Measurements from ENCODE around the gene ITPR2.
A peak's percentile ranks its signal among the peaks of the same experiment; 100 is the strongest.
"Not testable (repeated sequence)": the region's sequence is repeated elsewhere in the genome, so short reads cannot be mapped to it uniquely, and the experiment has no call there.

Gene ITPR2

GRCh38 chr12:26340649-26341048, 492.3 kb downstream of the ITPR2 start:
- peak; percentile 20 for DNase-seq (ENCODE audit: low read depth)

GRCh38 chr12:26339976-26340375, 493.0 kb downstream of the ITPR2 start:
- DNase-seq (ENCODE audit: low read depth): no peak

GRCh38 chr12:26338586-26339572, 494.1 kb downstream of the ITPR2 start:
- DNase-seq (ENCODE audit: low read depth): no peak

- DNase-seq (ENCODE audit: low read depth): no peak
These were observed 497.3 kb downstream of the ITPR2 start for GRCh38 chr12:26335651-26336050.

GRCh38 chr12:26334621-26335124, 498.3 kb downstream of the ITPR2 start:
- no peak for DNase-seq (ENCODE audit: low read depth)

- no peak for DNase-seq (ENCODE audit: low read depth)
These were observed 501.0 kb downstream of the ITPR2 start for GRCh38 chr12:26331960-26332359.

GRCh38 chr12:26331136-26331535, 501.9 kb downstream of the ITPR2 start:
- DNase-seq (ENCODE audit: low read depth): no peak

GRCh38 chr12:26327975-26328644, 504.9 kb downstream of the ITPR2 start:
- peak; percentile 21 for DNase-seq (ENCODE audit: low read depth)

GRCh38 chr12:26323673-26324072, 509.3 kb downstream of the ITPR2 start:
- no peak for DNase-seq (ENCODE audit: low read depth)

GRCh38 chr12:26319511-26319910, 513.5 kb downstream of the ITPR2 start:
- no peak for DNase-seq (ENCODE audit: low read depth)

- DNase-seq (ENCODE audit: low read depth): no peak
These were observed 514.3 kb downstream of the ITPR2 start for GRCh38 chr12:26318661-26319068.

GRCh38 chr12:26317942-26318575, 514.9 kb downstream of the ITPR2 start:
- no peak for DNase-seq (ENCODE audit: low read depth)

- DNase-seq (ENCODE audit: low read depth): not testable (repeated sequence)
These were observed 518.9 kb downstream of the ITPR2 start for GRCh38 chr12:26314103-26314502.

- DNase-seq (ENCODE audit: low read depth): not testable (repeated sequence)
These were observed 522.5 kb downstream of the ITPR2 start for GRCh38 chr12:26310489-26310888.

- no peak for DNase-seq (ENCODE audit: low read depth)
These were observed 523.4 kb downstream of the ITPR2 start for GRCh38 chr12:26309634-26310033.

GRCh38 chr12:26304273-26304672, 528.7 kb downstream of the ITPR2 start:
- DNase-seq (ENCODE audit: low read depth): no peak

GRCh38 chr12:26303418-26303817, 529.6 kb downstream of the ITPR2 start:
- DNase-seq (ENCODE audit: low read depth): no peak

GRCh38 chr12:26302776-26303175, 530.2 kb downstream of the ITPR2 start:
- DNase-seq (ENCODE audit: low read depth): no peak

GRCh38 chr12:26299751-26300150, 533.2 kb downstream of the ITPR2 start:
- DNase-seq (ENCODE audit: low read depth): no peak

GRCh38 chr12:26298785-26299621, 534.0 kb downstream of the ITPR2 start:
- no peak for DNase-seq (ENCODE audit: low read depth)

- no peak for DNase-seq (ENCODE audit: low read depth)
These were observed 535.5 kb downstream of the ITPR2 start for GRCh38 chr12:26297396-26298070.

Data from CMK (cell line).